Stimulated activated CD8-positive, alpha-beta memory T cell treated with anti-CD3 and anti-CD28 coated beads, Interleukin-12 subunit alpha, Interleukin-12 subunit beta, amount 100 ng/mL, for 4 hours (primary cell): ENCODE data around the gene CEND1.

Experiments
- DNase-seq: peaks from one replicate; pipeline ENCODE4 v3.0.0-alpha.2; 2020; ENCODE audit warnings: low read depth

Gene CEND1

DNA sequence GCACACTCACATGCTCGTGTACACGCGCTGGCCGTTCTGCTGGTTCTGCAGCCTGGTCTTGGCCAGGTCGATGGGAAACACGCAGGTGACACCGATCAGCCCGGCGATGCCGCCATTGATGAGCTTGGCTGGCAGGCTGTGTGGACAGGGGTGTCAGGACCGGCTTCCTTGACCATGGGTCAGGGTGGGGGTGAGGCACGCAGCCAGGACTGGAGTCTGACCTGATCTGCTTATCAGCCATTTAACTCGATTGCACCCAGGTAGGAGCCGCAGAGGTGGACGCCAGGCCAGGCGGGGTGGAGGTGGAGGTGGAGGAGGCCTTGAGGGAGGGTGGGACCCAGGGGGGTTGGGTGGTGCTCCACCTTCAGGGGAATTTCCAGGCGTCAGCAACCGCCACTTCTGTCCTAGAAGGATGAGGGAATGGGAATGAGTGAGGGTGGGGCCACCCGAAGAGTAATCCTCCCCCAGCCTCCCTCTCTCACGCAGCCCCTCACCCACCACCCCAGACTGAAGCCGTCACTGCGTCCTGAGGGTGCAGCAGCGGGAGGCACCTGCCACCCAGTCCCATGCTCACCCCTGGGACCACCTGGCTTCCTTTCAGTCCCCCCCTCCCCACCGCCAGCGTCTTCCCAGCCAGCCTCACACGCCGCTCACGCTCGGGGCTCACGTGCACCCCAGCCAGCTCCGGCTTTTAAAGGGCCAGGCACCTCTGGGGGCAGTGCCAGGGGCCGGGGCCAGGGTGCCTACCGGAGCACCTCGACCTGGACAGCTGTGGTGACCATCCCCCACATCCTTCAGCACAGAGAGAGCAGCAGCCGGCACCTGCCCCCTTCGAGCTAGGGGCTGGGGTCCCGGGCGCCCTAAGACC lies 5.1 kb upstream of the CEND1 start:
- DNase-seq: no peak

DNA sequence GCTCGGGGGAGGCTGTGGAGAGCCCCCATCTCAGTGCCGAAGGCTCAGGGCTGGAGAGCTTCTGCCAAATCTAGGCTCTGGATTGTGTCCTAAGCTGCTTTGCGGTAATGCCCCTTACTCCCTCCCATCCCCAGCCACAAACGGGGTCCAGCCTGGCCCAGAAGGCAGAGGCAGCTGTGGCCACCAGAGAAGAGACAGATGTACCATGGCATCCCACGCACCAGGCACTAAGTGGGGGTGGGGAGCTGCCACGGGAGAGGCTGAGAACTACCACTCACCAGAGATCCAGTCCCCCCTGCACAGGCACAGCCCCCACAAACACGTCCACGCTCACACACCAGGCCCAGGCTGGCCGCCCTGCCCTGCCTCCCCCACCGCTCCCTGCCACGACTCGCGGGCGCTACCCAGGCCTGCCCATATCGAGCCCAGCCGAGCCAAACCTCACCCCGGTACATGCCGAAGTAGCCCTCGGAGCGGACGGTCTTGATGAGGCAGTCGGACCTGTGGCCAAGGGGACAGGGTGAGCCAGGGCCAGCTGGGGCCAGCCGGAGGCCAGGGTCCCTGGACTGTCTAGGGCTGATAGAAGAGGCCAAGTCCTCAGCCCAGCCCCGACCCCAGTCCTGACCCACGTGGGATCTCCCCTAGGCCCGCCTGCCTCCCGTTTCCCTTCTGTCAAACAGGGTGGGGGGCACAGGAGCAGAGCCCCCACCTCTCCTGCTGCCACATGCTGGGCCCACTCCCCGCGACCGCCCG lies 4.3 kb upstream of the CEND1 start:
- no peak for DNase-seq

- no peak for DNase-seq
Observed at GRCh38 chr11:793556-793955, 3.7 kb upstream of the CEND1 start.

DNA sequence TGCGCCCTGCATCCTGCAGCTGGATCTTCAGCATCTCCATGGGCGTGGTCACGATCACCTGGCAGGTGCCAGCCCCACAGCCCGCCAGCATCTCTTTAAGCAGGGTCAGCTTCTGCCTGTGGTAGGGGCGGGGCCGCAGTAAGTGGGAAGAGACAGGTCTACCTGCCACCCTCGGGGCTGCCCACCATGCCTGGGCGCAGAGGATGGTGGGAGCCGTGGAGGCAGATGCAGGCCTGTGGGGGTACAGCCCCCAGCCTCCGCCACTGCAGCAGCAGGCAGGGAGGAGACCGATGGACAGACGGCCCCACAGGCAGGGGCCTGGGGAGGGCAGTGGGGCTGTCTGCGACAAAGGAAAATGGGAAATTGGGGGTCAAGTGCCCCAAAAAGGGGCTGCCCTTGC lies 3.0 kb upstream of the CEND1 start:
- no peak for DNase-seq

DNA sequence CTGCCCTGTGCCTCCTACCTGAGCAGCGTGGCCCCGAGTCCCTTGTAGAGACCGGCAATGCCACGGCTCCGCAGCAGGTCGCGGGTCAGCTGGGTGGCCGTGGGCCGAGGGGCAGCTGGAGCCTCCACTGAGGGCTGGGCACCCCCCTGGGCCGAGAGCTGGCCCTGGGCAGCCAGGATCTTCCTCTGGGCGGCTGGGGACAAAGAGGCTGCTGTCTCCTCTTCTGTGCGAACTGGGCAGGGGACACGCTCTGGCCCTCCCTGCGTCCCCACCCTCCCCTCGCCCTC lies 2.6 kb upstream of the CEND1 start:
- DNase-seq: no peak

GRCh38 chr11:791658-792534 lies 2.0 kb upstream of the CEND1 start:
- no peak for DNase-seq

DNA sequence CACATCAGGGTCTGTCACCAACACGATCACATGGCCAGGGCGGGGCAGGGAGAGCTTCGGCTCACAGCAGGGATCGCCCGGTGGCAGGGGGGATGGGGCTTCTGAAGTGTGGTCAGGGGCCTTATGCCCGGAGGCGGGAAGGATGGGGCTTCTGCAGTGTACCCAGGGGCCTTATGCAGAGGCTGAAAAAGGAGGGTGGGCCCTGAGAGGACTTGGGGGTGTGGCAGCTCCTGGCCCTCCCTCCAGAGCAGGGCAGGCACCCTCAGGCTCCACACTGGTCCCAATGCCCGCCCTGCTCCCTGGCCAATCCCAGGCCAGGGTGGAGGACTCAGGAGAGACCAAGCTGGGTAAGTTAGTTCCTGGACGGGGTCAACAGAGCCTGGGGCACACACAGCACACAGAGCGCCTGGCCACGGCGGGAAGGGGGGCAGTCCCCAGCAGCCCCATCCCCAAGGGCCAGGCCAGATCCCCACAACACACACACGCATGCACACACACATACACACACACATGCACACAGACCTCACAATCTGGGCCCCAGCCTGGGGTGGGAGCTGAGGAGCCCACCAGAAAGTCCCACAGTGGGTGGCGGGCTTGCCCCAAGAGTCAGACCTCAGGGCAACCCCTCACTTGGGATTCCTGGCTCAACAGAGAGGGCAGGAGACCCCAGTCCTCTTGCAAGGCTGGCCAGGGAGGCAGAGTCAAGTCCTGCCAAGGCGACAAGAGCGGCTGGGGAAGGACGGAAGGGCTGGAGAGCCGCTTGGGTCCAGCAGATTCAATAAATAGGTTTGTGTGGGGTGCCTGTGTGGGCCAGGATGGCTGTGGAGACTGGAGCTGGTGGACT lies 1.1 kb upstream of the CEND1 start:
- no peak for DNase-seq

DNA sequence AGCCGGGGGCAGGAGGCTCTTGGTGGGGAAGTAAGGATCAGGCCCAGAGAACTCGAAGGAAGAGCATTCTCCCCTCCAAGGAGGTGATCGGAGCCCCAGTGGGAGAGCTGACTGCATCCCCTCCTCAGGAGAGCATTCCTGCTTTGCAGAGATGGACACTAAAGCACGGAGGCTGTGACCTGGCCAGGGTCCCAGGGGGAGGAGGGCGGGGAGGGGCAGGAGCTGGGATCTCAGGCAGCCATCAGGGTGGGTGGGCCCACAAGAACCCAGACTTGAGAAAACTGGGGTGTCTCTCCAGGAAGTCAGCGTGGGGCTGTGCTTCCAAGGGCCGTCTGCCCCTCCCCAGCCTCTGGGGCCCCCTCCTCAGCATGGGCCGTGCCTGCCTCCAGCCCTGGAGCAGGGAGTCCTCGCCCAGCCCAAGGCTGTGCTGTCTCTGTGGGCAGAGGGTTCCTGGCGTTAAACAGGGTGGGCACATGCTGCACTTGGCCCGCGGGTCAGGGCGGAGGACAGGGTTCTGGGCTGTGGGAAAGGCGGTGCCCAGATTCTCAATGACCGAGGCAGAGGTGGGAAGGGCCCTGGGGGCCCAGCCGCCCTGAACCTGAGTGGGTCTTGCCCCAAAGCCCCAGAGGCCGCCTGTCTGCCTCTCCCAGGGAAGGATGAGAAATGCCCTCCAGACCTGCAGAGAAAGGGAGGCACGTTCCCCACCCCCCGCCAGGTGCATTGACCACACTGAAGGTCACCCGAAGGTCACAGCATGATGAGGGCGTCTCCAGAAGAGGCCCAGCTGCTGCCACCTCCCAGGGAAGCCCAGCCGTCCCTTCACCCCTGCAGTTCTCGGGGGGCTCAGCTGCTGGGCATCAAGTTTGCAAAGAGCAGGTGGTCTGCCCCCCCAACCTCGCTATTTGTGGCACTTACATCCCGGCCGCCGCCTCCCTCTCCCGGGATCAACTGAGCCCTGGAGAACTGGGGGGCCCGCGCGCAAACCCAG lies 643 bp downstream of the CEND1 start:
- no peak for DNase-seq

DNA sequence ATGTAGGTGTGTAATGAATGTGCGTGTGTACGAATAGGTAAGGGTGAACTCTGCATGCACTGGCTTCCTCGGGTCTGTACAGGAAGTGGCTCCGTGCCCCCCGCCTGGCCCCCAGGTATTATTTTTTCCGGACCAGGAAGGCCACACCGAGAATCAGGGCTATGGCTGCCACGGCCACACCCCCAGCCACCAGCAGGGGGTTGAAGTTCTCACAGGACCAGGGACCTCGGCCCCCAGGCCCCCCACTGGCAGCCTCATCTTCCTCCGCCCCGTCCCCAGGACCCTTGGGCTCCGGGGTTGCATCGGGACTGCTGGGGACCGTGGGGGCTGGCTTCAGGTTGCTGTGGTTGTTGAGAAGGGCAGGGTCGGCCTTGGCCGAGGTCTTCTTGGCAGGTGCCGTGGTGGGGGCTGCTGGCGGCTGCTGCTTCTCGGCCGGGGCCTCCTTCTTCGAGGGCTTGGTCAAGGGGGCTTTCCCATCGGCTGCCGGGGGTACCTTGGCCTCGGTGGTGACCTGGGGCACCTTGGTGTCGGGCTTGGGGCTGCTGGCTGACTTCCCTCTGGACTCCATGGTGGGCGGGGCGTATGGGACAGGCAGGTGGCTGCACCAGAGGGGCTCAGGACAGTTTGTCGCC lies 1.8 kb downstream of the CEND1 start:
- no peak for DNase-seq

DNA sequence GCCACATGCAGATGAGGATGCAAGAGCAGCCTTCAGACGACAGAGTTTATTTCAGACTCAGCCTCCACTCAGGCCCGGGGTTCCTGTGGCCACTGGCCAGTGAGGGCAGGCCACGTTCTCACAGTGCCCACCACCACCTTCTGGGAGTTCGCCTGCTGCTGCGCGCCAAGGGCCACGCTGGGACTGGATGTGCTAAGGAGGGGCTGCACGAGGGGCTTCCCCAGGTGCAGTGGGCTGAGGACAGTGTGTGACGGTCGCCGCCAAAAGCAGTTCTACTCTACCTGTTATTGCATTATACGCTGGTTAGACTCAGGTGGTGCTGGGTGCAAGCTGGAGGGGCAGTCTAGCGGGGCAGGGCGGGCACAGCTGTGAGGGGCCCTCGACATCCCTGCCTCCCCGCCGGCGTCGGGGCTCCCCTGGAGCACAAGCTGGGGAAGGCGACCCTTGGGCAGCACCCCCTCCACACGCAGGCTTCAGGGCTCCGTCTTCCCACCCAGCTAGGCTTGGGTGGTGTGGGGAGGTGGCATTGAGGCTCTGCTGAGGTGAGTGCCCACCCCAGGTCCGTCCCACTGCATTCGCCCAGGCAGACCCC lies 2.7 kb downstream of the CEND1 start:
- DNase-seq: no peak

- no peak for DNase-seq
Observed at GRCh38 chr11:786235-787083, 3.4 kb downstream of the CEND1 start.

- DNase-seq: no peak
Observed at GRCh38 chr11:783581-784015, 6.3 kb downstream of the CEND1 start.

- no peak for DNase-seq
Observed at GRCh38 chr11:782264-783174, 7.4 kb downstream of the CEND1 start.

- DNase-seq: no peak
Observed at GRCh38 chr11:779955-780532, 9.8 kb downstream of the CEND1 start.

GRCh38 chr11:778976-779954 lies 10.6 kb downstream of the CEND1 start:
- no peak for DNase-seq
